NT2/D1 (cell line): Measurements from ENCODE around the gene GPATCH2.

Experiments used
- YY1 ChIP-seq: IDR thresholded peaks from 2 replicates; pipeline ENCODE4 v1.6.1; 2011; ENCODE audit not compliant: insufficient read length, insufficient read depth
- ZNF274 ChIP-seq: IDR thresholded peaks from 2 replicates; pipeline ENCODE4 v1.6.1; 2011; ENCODE audit warnings: mild to moderate bottlenecking, low read depth, low read length

- TF ChIP-seq YY1: no peak
- TF ChIP-seq ZNF274: no peak
These were observed 165.8 kb downstream of the GPATCH2 start for GRCh38 chr1:217465102-217465501.
